MM.1S (cell line): ENCODE results near the gene SDCBP2.
A peak's percentile ranks its signal among the peaks of the same experiment; 100 is the strongest.

Source experiments
- DNase-seq: peaks from one replicate; pipeline ENCODE4 v3.0.0-alpha.2; 2015
- H2AFZ ChIP-seq: fragments of 300-600 bp; sonication (generic); 2 replicates; pipeline ENCODE4 v1.6.0; 2016; ENCODE audit warnings: antibody characterized with exemption, low read length
- H3F3A ChIP-seq: fragments of 300-600 bp; sonication (generic); 2 replicates; pipeline ENCODE4 v1.6.1; 2016; ENCODE audit warnings: mild to moderate bottlenecking, antibody characterized with exemption, low read length, moderate library complexity, mixed read lengths; ENCODE audit not compliant: insufficient read depth
- H3K27ac ChIP-seq: fragments of 300-600 bp; sonication (generic); 2 replicates; pipeline ENCODE4 v1.5.1; 2016; ENCODE audit warnings: mild to moderate bottlenecking, low read length
- H3K27me3 ChIP-seq: fragments of 300-600 bp; sonication (generic); replicated peaks from 2 replicates; pipeline ENCODE4 v1.6.0; 2016; ENCODE audit warnings: low read length; ENCODE audit not compliant: insufficient read depth
- H3K36me3 ChIP-seq: fragments of 300-600 bp; sonication (generic); replicated peaks from 2 replicates; pipeline ENCODE4 v1.6.1; 2016; ENCODE audit warnings: mild to moderate bottlenecking, low read length, mixed read lengths; ENCODE audit not compliant: insufficient read depth
- H3K4me1 ChIP-seq: fragments of 300-600 bp; sonication (generic); 2 replicates; pipeline ENCODE4 v1.6.1; 2016; ENCODE audit warnings: low read length, mixed read lengths
- H3K4me2 ChIP-seq: fragments of 300-600 bp; sonication (generic); 2 replicates; pipeline ENCODE4 v1.6.0; 2016; ENCODE audit warnings: low read depth, low read length
- H3K4me3 ChIP-seq: fragments of 300-600 bp; sonication (generic); 2 replicates; pipeline ENCODE4 v1.5.1; 2016; ENCODE audit warnings: low read length, mixed read lengths
- H3K79me2 ChIP-seq: fragments of 300-600 bp; sonication (generic); 2 replicates; pipeline ENCODE4 v1.6.1; 2016; ENCODE audit warnings: mixed run types, low read length, mixed read lengths
- H3K9ac ChIP-seq: fragments of 300-600 bp; sonication (generic); 2 replicates; pipeline ENCODE4 v1.6.1; 2016; ENCODE audit warnings: low read length, mixed read lengths
- H3K9me2 ChIP-seq: fragments of 300-600 bp; sonication (generic); replicated peaks from 2 replicates; pipeline ENCODE4 v1.6.1; 2016; ENCODE audit warnings: mild to moderate bottlenecking, low read length, mixed read lengths; ENCODE audit not compliant: insufficient read depth
- H3K9me3 ChIP-seq: fragments of 300-600 bp; sonication (generic); replicated peaks from 2 replicates; pipeline ENCODE4 v1.6.1; 2016; ENCODE audit warnings: mild to moderate bottlenecking, low read length, mixed read lengths; ENCODE audit not compliant: insufficient read depth
- H4K20me1 ChIP-seq: fragments of 300-600 bp; sonication (generic); 2 replicates; pipeline ENCODE4 v1.6.1; 2016; ENCODE audit warnings: mild to moderate bottlenecking, low read length, moderate library complexity, mixed read lengths; ENCODE audit not compliant: insufficient read depth
- EZH2 ChIP-seq: fragments of 300-600 bp; sonication (generic); optimal IDR thresholded peaks from 2 replicates; pipeline ENCODE3; 2017; ENCODE audit warnings: low read depth, mild to moderate bottlenecking, antibody characterized with exemption, low read length, mixed read lengths
- EZH2phosphoT487 ChIP-seq: fragments of 300-600 bp; sonication (generic); IDR thresholded peaks from 2 replicates; pipeline ENCODE4 v1.6.1; 2018; ENCODE audit warnings: antibody characterized with exemption, low read length
- TF ChIP-seq, protein P1 (sequence below): fragments of 300-600 bp; sonication (generic); IDR thresholded peaks from 2 replicates; pipeline ENCODE4 v1.5.1; 2016; ENCODE audit warnings: antibody characterized with exemption, low read length, mixed read lengths

The SDCBP2 gene

DNA sequence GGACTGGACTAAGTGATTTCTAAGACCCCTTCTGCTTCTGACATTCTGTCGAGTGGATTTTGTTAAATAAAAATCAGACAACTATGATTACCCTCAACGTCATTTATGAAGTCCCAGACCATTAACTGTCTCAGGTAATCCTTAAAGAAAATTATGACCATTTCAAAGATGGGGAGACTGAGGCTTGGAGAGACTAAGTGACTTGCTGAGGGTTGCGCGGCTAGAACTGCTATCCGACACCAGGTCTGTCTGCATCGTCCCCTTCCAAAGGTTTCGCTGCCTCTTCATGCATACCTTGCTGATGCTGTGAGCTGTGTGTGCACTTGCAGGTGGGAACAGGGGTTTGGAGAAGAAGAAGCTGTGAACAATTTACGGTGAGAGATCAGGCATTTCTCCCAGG lies 59.7 kb downstream of the SDCBP2 start:
- Histone ChIP-seq H3K79me2 (no peaks in the 10 kb centered on the region), H2AFZ (no peak overlapping the region), H4K20me1 (no peaks in the 10 kb centered on the region), H3K4me3 (no peak overlapping the region), H3K9ac (no peak overlapping the region), H3K27ac (no peak overlapping the region), H3K4me1 (peaks cover 7% of the 10 kb centered on the region), H3K36me3 (no peaks in the 10 kb centered on the region), H3F3A (no peaks in the 10 kb centered on the region), H3K27me3 (no peaks in the 10 kb centered on the region), H3K4me2 (no peak overlapping the region), H3K9me3 (no peaks in the 10 kb centered on the region), H3K9me2 (no peaks in the 10 kb centered on the region)
- DNase-seq, result no peak
- TF ChIP-seq EZH2 (no peak), EZH2phosphoT487 (no peak)
- TF ChIP-seq, protein P1, sequence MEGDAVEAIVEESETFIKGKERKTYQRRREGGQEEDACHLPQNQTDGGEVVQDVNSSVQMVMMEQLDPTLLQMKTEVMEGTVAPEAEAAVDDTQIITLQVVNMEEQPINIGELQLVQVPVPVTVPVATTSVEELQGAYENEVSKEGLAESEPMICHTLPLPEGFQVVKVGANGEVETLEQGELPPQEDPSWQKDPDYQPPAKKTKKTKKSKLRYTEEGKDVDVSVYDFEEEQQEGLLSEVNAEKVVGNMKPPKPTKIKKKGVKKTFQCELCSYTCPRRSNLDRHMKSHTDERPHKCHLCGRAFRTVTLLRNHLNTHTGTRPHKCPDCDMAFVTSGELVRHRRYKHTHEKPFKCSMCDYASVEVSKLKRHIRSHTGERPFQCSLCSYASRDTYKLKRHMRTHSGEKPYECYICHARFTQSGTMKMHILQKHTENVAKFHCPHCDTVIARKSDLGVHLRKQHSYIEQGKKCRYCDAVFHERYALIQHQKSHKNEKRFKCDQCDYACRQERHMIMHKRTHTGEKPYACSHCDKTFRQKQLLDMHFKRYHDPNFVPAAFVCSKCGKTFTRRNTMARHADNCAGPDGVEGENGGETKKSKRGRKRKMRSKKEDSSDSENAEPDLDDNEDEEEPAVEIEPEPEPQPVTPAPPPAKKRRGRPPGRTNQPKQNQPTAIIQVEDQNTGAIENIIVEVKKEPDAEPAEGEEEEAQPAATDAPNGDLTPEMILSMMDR, result no peak

DNA sequence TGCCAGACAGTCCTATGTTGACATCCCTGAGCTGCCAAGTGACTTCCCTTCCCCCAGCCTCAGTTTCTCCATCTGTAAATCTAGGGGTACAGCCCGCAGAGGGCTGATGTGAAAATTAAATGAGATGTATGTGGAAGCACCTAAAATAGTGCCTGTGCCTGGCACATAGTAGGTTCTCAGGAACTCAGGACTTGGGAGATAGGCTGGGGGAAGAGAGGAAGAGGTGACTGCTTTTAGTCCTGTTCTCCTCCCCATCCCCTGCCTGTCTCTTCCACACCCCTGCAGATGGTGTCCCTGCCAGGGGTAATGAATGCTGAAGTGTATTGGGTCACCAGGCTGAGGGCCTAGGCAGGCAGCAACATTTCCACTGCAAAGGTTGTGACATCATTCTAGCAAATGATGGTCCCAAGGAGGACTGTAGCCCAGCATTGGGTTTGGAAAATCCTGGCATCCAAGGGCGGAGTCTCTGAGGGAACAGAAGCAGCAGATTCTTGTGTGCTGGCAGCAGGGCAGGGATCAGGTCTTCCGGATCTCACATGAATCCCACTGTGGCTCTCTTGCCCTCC lies 61.0 kb downstream of the SDCBP2 start:
- Histone ChIP-seq H3K27ac (no peak overlapping the region), H3K4me2 (no peak overlapping the region), H3K9ac (no peak overlapping the region), H3K9me3 (no peaks in the 10 kb centered on the region), H3K27me3 (no peaks in the 10 kb centered on the region), H3K4me3 (no peak overlapping the region), H3F3A (no peaks in the 10 kb centered on the region), H3K79me2 (no peaks in the 10 kb centered on the region), H4K20me1 (no peaks in the 10 kb centered on the region), H3K4me1 (peaks cover 7% of the 10 kb centered on the region), H3K9me2 (no peaks in the 10 kb centered on the region), H2AFZ (no peak overlapping the region), H3K36me3 (no peaks in the 10 kb centered on the region)
- TF ChIP-seq EZH2, result no peak
- no peak for TF ChIP-seq EZH2phosphoT487
- TF ChIP-seq, protein P1, result no peak
- no peak for DNase-seq

DNA sequence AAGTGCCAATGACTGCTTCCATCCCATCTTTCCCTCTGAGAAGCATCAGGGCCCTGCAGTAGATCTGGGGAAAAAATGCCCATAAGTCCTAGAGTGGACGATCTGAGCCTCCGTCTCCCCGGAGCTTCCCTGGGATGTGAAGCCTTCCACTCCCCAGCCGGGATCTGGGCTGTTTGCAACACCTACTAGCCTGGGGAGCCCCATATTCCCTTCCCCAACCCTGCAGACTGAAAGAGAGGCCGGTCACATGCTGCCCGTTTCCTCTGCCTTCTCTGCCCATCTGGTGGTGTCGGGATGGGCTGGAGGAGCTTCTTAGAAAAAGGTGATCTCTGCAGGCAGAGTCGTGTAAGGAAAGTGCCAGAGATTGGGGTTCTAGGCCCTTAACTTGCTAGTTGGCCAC lies 61.8 kb downstream of the SDCBP2 start:
- Histone ChIP-seq H3K27me3 (no peaks in the 10 kb centered on the region), H3K4me2 (peak overlapping the region; percentile 89; the same call in 1 of the 2 replicates), H3K9me2 (no peaks in the 10 kb centered on the region), H3K36me3 (no peaks in the 10 kb centered on the region), H4K20me1 (no peaks in the 10 kb centered on the region), H3K9me3 (no peaks in the 10 kb centered on the region), H2AFZ (no peak overlapping the region), H3K27ac (no peak overlapping the region), H3F3A (no peaks in the 10 kb centered on the region), H3K9ac (no peak overlapping the region), H3K4me3 (peak overlapping the region; percentile 73), H3K79me2 (no peaks in the 10 kb centered on the region), H3K4me1 (peaks cover 7% of the 10 kb centered on the region)
- no peak for DNase-seq
- TF ChIP-seq EZH2phosphoT487 (no peak), EZH2 (no peak)

DNA sequence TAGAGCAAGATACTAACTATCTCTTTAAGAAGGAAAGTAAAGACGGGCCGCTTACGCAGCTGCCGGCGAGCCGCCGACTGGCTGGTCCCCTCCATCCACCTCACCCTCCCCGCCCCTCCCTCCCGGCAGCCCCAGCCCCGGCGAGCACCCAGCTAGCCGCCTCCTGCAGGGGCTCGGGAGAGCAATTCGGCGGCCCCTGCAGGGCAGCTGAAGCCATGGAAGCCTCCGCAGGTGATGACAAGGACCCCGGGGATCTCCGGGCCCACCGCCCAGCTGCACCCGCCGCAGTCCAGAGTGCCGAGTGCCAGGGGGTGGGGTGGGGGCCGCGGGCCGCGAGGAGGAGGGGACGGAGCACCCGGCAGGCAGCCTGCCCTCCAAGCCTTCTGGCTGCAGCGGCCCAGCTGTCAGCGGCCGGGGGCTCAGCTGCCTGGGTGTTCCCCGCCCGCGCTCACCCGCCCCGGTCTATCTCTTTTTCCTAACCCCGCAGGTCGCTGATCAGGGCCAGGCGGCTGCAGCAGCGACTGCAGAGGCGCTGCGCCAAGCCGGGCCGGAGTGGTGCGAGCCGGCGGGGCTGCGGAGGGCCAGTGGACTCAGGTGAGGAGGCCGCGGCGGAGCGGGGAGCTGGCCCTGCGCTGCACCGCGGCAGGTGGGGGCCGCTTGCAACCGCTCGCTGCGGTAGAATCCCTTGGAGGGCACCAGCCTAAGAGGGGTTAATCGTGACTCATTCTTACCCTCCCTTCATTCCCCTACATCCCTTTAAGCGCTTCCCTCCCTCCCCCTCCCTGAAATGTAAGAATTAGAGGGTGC lies 62.6 kb downstream of the SDCBP2 start, which contains the start of gene SNPH:
Gene SNPH, plus strand, starts transcription at position 128 of the 807 bp plus-strand sequence. CDS start 29,946 bp downstream, outside the sequence.
- TF ChIP-seq EZH2 (no peak), EZH2phosphoT487 (no peak)
- TF ChIP-seq, protein P1, result peak; percentile 2; the same call in 1 of the 2 replicates
- H3K36me3 ChIP-seq, result no peaks in the 10 kb centered on the region
- H3K9me2 ChIP-seq, result no peaks in the 10 kb centered on the region
- no peaks in the 10 kb centered on the region for H3K9me3 ChIP-seq
- no peaks in the 10 kb centered on the region for H3K79me2 ChIP-seq
- H4K20me1 ChIP-seq, result no peaks in the 10 kb centered on the region
- peak; percentile 78 for DNase-seq
- peak within 1 kb of the TSS; percentile 35; the same call in 1 of the 2 replicates for H3K9ac ChIP-seq
- peak within 1 kb of the TSS; percentile 73 for H3K4me3 ChIP-seq
- H3F3A ChIP-seq, result no peaks in the 10 kb centered on the region
- no peak within 1 kb of the TSS for H3K27ac ChIP-seq
- no peaks in the 10 kb centered on the region for H3K27me3 ChIP-seq
- peaks cover 7% of the 10 kb centered on the region for H3K4me1 ChIP-seq
- peak within 1 kb of the TSS; percentile 83 for H2AFZ ChIP-seq
- peak within 1 kb of the TSS; percentile 89 for H3K4me2 ChIP-seq
